ENCODE data around the gene CCDC69. TPM values are rescaled to one million over a fixed set of nuclear protein-coding genes. Genes with fewer than 3 reads are reported as not detected.

The CCDC69 gene
- total and polyA plus RNA-seq, 2 of the 8 experiments (the other 6 are each of a cell fraction or from before 2014, with no cell fraction given), result 8.4 to 10.8 TPM

DNA sequence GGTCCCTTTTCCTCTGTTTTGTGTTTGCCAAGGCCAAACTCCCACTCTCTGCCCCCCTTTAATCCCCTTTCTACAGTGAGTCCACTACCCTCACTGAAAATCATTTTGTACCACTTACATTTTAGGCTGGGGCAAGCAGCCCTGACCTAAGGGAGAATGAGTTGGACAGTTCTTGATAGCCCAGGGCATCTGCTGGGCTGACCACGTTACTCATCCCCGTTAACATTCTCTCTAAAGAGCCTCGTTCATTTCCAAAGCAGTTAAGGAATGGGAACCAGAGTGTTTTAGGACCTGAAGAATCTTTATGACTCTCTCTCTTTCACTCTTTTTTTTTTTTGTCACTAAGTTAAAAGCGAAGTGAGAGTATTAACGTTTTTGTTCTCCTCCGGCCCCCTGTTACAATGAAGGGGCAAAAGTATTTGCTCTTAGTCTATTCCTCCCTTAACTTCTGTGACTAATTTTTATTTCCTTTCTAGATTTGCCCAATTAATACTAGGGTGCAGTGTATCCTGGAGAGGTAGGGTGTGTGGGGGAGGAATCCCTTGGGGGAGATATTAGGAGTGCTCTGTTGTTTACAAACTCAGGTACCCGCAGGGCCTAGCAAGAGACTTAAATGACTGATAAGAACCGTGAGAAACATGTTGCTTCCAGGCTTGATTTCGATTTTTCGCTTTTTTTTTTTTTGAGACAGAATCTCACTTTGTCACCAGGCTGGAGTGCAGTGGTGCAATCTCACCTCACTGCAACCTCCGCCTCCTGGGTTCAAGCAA, 43.8 kb upstream of the CCDC69 start:
- H2BK5ac ChIP-seq (ENCODE audit: low read depth, low read length), result no peak overlapping the region
- no peak overlapping the region for H3K18ac ChIP-seq (ENCODE audit: extremely low read depth, low read length)
- no peak overlapping the region for H3K56ac ChIP-seq (replicated peaks; ENCODE audit: insufficient read length, low read depth, low read length)
- no peak overlapping the region for H3K4ac ChIP-seq (replicated peaks; ENCODE audit: insufficient read length, low read depth, low read length)
- no peaks in the 10 kb centered on the region for H3K79me1 ChIP-seq (ENCODE audit: low read depth, low read length)
- no peak overlapping the region for H2BK20ac ChIP-seq (ENCODE audit: low read length)
- H4K91ac ChIP-seq (replicated peaks; ENCODE audit: insufficient read length, low read length), result no peak overlapping the region
- TF ChIP-seq SAP30 (IDR thresholded peaks at IDR 0.05; ENCODE audit: insufficient read depth, insufficient replicate concordance, low read length), result no peak
- TF ChIP-seq SIX5 (IDR thresholded peaks at IDR 0.05; ENCODE audit: low read depth, low read length), result no peak
- TF ChIP-seq ATF2 (IDR thresholded peaks at IDR 0.05; ENCODE audit: low read length), result no peak
- TF ChIP-seq ATF3 (IDR thresholded peaks at IDR 0.05; ENCODE audit: insufficient read depth, low read depth, low read length), result no peak
- TF ChIP-seq TAF1 (IDR thresholded peaks at IDR 0.05; ENCODE audit: low read depth, low read length), result no peak
- TF ChIP-seq ASH2L (IDR thresholded peaks at IDR 0.05; ENCODE audit: low read length), result no peak
- no peak for TF ChIP-seq GTF2F1 (IDR thresholded peaks at IDR 0.05; ENCODE audit: borderline replicate concordance, low read depth, low read length)
- CTCF ChIA-PET (ENCODE audit: partially characterized antibody), result no interaction called here
- no peak overlapping the region for H2BK12ac ChIP-seq (ENCODE audit: low read depth, low read length)
- no peaks in the 10 kb centered on the region for H3K79me2 ChIP-seq (ENCODE audit: control insufficient read depth in 1 of 2, insufficient read depth in 2 of 2, low read length in 2 of 2)
- no peak for DNase-seq (ENCODE audit: low read depth in 1 of 2, low spot score in 2 of 2)
- H2BK15ac ChIP-seq (ENCODE audit: low read length), result no peak overlapping the region
- H4K8ac ChIP-seq (ENCODE audit: extremely low read depth, insufficient read depth, low read length), result no peak overlapping the region
- no peak overlapping the region for H2BK120ac ChIP-seq (replicated peaks; ENCODE audit: low read depth, low read length)
- no peak overlapping the region for H3K14ac ChIP-seq (ENCODE audit: insufficient read length)
- H4K20me1 ChIP-seq (replicated peaks in 1 of 2; ENCODE audit: control insufficient read depth in 1 of 2, insufficient read depth in 2 of 2, low read length in 2 of 2), result no peaks in the 10 kb centered on the region
- no peak overlapping the region for H3K4me2 ChIP-seq (ENCODE audit: insufficient read depth in 1 of 2, low read depth in 2 of 2, low read length in 2 of 2)
- WGBS, 2 experiments (ENCODE audit: extremely low coverage in 1 of 2, insufficient coverage in 1 of 2, insufficient read length in 1 of 2, insufficient replicate concordance in 2 of 2, low coverage in 1 of 2, low lambda C conversion rate in 2 of 2, missing lambda C conversion rate in 1 of 2), result 94% methylated on average over 11 of the region's 11 CpGs; no CpG with 5 or more reads in 1 of the 2 experiments
- H2AK5ac ChIP-seq (ENCODE audit: low read depth, low read length), result no peak overlapping the region
- no peaks in the 10 kb centered on the region; a peak in 1 of 7 replicates for H3K4me1 ChIP-seq (replicated peaks in 1 of 4; ENCODE audit: control insufficient read depth in 3 of 4, insufficient read depth in 4 of 4, low read length in 3 of 4)
- no peak overlapping the region for H4K5ac ChIP-seq (ENCODE audit: insufficient read length, low read depth, low read length)
- no peak for FAIRE-seq
- no peaks in the 10 kb centered on the region for H3K27me3 ChIP-seq (replicated peaks in 1 of 4; ENCODE audit: control insufficient read depth in 3 of 4, extremely low read depth in 1 of 4, insufficient read depth in 3 of 4, low read length in 3 of 4)
- no peak overlapping the region for H3K4me3 ChIP-seq (ENCODE audit: extremely low read depth in 1 of 4, insufficient read depth in 2 of 4, low read depth in 3 of 4, low read length in 4 of 4)
- no peak overlapping the region for H2AFZ ChIP-seq (ENCODE audit: low read length)
- no peak overlapping the region for H3K9ac ChIP-seq (replicated peaks in 1 of 4; ENCODE audit: extremely low read depth in 1 of 4, low read depth in 3 of 4, low read length in 3 of 4)
- no peaks in the 10 kb centered on the region for H3K9me3 ChIP-seq (ENCODE audit: insufficient read depth in 2 of 2, low read depth in 1 of 2, low read length in 1 of 2)
- no peaks in the 10 kb centered on the region for H3K23me2 ChIP-seq (ENCODE audit: low read depth, low read length)
- H3K23ac ChIP-seq (ENCODE audit: insufficient read length), result no peak overlapping the region
- no peak overlapping the region for H3K27ac ChIP-seq (ENCODE audit: low read depth, low read length)
- H3K36me3 ChIP-seq (ENCODE audit: control insufficient read depth in 2 of 4, insufficient read depth in 4 of 4, low read length in 3 of 4), result peaks cover 0 to 10% (median 5%) of the 10 kb centered on the region in 4 experiments; a peak in 5 of 8 replicates
- POLR2A ChIA-PET (ENCODE audit: partially characterized antibody), result no interaction called here
